GM18526 (cell line): ENCODE results near the gene SLC35F6.

Source experiments
- POLR2A ChIP-seq: IDR thresholded peaks from 3 replicates; pipeline ENCODE4 v1.6.1; 2011; ENCODE audit not compliant: insufficient read length; ENCODE audit errors: extremely low read depth

Gene SLC35F6

GRCh38 chr2:26820932-26821331 is 56.8 kb downstream of the SLC35F6 start:
- no peak for TF ChIP-seq POLR2A

- TF ChIP-seq POLR2A = no peak
Measured at GRCh38 chr2:26822877-26823276, 58.8 kb downstream of the SLC35F6 start.
